Stimulated activated CD8-positive, alpha-beta memory T cell treated with anti-CD3 and anti-CD28 coated beads, Interleukin-7, amount 100 ng/mL, for 24 hours (primary cell): ENCODE measurements around the gene PALD1.

Experiments used
- DNase-seq: peaks from one replicate; pipeline ENCODE4 v3.0.0-alpha.2; 2020; ENCODE audit warnings: low read depth

The PALD1 gene

GRCh38 chr10:70504521-70505358 lies 26.2 kb downstream of the PALD1 start:
- no peak for DNase-seq

- DNase-seq: no peak
Observed at GRCh38 chr10:70505908-70506307, 27.3 kb downstream of the PALD1 start.

DNA sequence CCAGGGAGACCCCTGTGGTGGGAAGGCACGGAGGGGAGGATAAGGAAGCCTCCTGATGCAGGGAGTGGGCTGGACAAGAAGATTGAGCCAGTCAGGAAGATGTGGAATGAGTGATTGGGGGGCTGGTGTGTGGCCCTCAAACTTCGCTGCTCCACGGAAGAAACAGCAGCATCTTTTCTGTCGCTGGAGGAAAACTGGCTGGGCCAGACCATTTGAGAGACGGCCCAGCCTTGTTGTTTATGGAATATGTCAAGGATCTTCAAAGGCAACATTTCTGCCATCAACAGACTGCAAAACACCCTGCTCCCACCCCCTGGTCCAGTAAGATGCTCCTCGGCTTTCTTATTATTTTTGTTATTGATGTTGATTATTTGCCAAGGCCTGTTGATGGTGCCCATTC lies 29.4 kb downstream of the PALD1 start:
- DNase-seq: no peak

DNA sequence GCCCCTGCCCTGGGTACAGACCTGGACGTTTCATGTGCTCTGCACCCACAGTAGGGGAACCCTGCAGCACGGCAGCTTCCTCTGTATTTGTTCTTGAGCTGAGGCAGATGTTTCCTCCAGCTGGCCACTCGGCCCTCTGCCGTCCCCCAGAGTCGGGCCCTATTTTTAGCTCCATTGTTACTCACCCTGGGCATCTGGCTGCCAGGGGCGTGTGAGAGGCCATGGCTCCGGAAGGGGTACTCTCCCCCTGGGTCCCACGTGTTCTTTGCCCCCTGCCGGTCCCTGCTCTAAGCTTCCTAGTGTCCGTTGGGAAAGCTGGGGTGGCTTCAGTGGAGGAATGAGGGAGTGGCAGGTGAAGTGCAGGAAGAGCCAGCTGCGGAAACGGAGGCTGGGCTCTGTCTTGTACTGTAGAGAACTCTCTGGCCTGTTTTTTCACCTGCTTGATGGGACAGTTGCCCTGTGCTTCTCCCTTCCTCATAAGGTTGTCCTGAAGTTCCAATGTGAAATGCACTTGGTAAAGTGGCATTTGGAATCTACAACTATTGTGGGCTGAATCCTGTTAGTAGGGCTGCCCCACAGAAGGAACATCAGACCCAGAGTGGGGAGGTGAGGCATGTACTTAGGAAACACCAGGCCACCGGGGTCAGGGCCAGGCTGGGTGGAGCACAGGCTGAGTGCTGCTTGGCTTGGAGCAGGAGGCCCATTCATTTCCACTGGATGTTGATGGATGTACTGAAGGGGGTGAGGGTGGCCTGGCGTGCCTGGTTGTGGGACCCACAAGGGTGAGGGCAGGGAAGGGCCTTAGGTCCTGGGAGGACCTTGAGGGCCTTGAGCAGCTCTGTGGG lies 30.6 kb downstream of the PALD1 start:
- DNase-seq: no peak

DNA sequence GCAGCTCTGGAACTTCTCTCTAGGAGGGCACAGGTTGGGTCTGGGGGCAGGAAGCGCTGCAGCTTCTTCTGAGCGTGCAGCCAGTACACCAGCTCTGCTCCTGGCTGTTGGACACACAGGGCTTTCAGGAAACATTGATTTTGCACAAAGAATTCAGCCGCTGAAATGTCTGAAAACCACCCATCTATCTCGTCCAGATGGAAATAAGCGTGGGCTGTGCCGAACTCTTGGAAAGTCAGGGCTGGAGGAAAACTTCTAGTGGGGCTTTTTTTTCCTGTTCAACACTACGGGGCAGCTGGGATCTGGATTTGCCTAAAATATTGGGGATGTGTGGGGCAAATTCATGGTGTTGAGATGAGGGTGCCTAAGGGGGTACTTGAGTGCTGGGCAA lies 31.2 kb downstream of the PALD1 start:
- no peak for DNase-seq

GRCh38 chr10:70510453-70510852 lies 31.9 kb downstream of the PALD1 start:
- DNase-seq: no peak

DNA sequence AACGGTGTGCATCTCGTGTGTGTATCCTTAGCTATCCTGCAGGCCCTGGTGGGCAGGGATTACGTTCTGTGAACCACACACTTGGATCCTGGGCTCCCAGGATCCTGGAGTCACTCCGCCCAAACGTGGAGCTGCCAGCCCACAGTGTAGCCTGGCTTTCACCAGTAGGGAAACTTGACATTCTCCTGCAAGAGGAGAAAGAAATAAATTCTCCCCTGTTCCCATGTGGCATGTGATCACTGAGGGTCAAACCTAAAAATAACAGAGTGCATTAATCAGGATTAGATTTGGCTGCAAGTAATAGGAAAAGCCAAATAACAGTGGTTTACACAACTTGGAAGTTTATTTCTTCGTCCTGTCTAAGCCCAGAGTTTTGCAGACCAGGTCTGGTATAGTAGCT lies 32.3 kb downstream of the PALD1 start:
- no peak for DNase-seq

DNA sequence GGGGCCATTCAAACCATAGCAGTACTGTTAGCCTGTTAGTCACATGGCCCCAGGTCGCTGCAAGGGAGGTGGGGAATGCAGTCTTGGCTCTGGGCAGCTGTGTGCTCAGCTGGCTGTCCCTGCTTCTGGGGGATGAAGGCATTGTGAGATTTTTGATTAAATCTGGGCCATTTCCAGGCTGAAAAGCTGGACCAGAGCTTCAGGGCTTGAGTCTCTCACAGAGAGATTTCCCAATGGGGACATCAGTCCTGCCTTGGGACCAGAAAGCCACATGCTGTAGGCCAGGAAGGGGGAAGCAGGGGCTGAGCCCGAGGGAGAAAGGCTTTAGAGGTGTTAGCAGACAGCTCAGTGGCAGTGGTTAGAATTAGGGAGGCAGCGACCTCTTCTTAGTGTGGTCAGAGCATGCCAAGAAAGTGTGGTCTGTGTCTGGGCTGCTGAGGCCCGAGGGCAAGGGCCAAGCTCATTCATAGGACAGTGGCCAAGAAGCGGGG lies 33.6 kb downstream of the PALD1 start:
- DNase-seq: no peak

- DNase-seq: no peak
Observed at GRCh38 chr10:70513848-70514309, 35.3 kb downstream of the PALD1 start.

- DNase-seq: no peak
Observed at GRCh38 chr10:70514591-70514990, 36.0 kb downstream of the PALD1 start.

GRCh38 chr10:70515035-70515667 lies 36.6 kb downstream of the PALD1 start:
- DNase-seq: no peak

- DNase-seq: no peak
Observed at GRCh38 chr10:70518695-70519094, 40.1 kb downstream of the PALD1 start.

DNA sequence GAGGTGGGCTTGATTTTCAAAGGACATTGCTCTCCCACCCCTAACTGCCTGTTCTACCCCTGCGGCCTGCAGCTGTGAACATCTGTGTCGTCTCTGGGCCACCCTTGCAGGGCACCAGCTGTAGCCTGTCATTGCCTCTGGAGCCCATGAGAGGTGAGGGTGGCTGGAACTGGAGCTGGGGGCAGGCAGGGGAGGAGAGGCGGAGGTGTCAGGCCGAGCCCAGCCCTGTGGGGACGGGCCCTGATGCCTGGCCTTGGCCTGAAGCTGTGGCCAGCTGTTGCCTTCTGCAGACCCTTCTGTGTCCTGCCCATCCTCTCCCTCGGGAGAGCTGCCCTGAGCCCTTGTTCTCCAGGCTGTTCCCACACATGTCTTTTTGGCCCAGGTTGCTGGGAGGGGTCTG lies 44.5 kb downstream of the PALD1 start:
- no peak for DNase-seq

- DNase-seq: no peak
Observed at GRCh38 chr10:70523549-70523948, 45.0 kb downstream of the PALD1 start.

DNA sequence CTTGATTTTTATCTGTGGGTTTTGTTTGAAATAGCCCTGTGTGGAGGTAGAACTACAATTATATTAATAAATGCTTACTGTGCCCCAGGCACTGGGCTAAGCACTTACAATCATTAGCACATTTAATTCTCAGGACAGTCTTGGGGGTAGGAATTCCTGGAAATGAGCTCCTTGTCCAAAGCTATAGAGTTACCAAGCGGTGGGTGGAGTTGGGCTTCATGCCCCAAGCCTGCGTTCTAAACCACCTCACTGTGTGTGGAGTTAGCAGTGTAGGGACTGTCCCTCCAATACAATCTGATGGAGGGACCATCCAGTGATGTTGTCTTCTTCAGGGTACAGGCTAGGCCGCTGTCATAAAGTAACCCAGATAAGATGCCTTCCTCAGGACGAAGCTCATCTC lies 49.7 kb downstream of the PALD1 start:
- no peak for DNase-seq

DNA sequence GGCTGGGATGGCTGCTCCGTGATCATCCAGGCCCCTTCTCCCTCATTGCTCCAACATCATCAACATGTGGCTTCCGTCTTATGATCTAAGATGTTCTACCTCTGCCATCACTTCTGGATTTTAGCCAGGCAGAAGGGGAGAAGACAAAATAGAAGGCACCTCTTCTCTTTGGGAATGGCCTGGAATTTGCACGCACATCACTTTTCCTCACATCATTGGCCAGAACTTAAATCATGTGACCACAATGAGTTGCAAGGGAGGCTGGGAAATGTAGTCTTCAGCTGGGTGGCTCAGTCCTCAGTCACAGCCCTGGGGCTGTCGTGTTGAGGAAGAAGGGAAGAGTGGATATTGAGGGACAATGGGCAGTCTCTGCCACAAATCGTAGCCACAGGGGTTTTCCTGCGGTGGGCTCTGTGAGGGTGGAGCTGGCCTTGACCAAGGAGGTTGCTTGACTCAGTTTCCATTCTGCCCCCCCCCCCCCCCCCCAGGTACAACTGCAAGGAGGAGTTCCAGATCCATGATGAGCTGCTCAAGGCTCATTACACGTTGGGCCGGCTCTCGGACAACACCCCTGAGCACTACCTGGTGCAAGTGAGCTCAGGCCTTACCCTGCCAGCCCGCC lies 50.3 kb downstream of the PALD1 start:
- no peak for DNase-seq

GRCh38 chr10:70529848-70530247 lies 51.3 kb downstream of the PALD1 start:
- DNase-seq: no peak

GRCh38 chr10:70530315-70530714 lies 51.7 kb downstream of the PALD1 start:
- no peak for DNase-seq

DNA sequence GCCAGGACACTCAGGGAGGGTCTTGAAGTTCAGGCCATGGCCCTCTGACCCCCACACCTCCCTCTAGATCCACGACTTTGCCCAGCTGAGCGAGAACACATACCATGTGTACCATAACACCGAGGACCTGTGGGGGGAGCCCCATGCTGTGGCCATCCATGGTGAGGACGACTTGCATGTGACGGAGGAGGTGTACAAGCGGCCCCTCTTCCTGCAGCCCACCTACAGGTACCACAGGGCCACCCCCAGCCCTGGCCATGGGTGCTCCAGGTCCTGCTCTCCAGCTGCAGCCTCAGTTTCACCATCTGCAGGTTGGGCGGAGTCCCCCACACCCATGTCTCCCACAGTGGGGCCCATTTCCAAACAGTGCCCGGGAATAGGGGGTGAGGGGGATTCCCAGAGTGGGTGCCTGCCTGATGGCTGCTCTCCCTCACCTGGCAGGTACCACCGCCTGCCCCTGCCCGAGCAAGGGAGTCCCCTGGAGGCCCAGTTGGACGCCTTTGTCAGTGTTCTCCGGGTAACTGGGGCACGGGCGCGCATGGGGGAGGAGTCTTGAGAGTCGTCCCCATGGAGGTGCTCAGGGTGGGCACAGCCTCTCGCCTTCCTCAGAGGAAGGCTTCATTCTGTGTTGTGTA lies 54.1 kb downstream of the PALD1 start:
- no peak for DNase-seq

- DNase-seq: no peak
Observed at GRCh38 chr10:70533189-70533558, 54.6 kb downstream of the PALD1 start.

DNA sequence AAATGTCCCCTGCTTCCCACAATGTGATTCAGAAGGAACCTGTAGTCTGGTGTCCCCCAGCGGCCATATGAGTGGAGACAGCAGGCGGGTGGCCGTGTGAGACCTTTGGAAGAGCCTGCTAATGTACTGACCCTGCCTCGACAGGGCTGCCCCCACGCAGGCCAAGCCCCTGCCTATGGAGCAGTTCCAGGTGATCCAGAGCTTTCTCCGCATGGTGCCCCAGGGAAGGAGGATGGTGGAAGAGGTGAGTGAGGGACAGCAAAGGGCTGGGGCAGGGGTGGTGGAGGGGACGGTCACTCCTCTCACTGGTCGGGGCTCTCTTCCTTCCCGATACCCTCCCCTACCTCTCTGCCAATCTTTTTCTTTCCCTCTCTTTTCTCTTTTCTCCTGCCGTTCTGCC lies 55.7 kb downstream of the PALD1 start:
- DNase-seq: no peak

GRCh38 chr10:70535001-70535400 lies 56.4 kb downstream of the PALD1 start:
- no peak for DNase-seq
